BJ (cell line): ENCODE data around the gene RUNX2. TPM values are rescaled to one million over a fixed set of nuclear protein-coding genes. Genes with fewer than 3 reads are reported as not detected.

ENCODE experiments used
- CTCF ChIA-PET: fragments of 350-600 bp; formaldehyde crosslinking; extraction: SDS; loops from one replicate; lab custom pipeline; 2021; ENCODE audit warnings: antibody characterized with exemption, inconsistent platforms; lab: Yijun Ruan, JAX
- POLR2A ChIA-PET: fragments of 300-600 bp; sonication (Branson Sonifier 250); formaldehyde crosslinking; extraction: SDS; loops from one replicate; lab custom pipeline; 2021; ENCODE audit warnings: antibody characterized with exemption; lab: Charles Lee
- DNase-seq: peaks from one replicate; pipeline ENCODE4 v3.0.0-alpha.2; 2011; ENCODE audit warnings: low read depth
- H3K27me3 ChIP-seq: 2 replicates; pipeline ENCODE4 v1.6.0; 2011; ENCODE audit warnings: low read length; ENCODE audit not compliant: control insufficient read depth, insufficient read depth
- H3K36me3 ChIP-seq: 2 replicates; pipeline ENCODE4 v1.5.1; 2011; ENCODE audit warnings: low read length; ENCODE audit not compliant: control insufficient read depth, insufficient read depth
- H3K4me3 ChIP-seq: 2 replicates; pipeline ENCODE4 v1.5.1; 2011; ENCODE audit warnings: low read depth, mild to moderate bottlenecking, control low read depth, low read length
- CTCF ChIP-seq: IDR thresholded peaks from 2 replicates; pipeline ENCODE4 v1.5.1; 2011; ENCODE audit warnings: low read depth, mild to moderate bottlenecking, control low read depth, inconsistent platforms, low read length, moderate library complexity; ENCODE audit not compliant: insufficient read depth
- polyA plus RNA-seq: library from polyadenylated mRNA; depleted of rRNA; stranded (reverse); fragments of >200 nt; gene quantifications from 2 replicates; pipeline ENCODE4 v1.2.3, GENCODE V29; 2011

RUNX2 gene
- polyA plus RNA-seq, 1 experiment: 1.5 TPM

GRCh38 chr6:45562171-45562570, 234.0 kb downstream of the RUNX2 start:
- no peak for DNase-seq
- CTCF ChIA-PET: no interaction called here
- H3K4me3 ChIP-seq: no peak overlapping the region
- TF ChIP-seq CTCF: no peak
- no peaks in the 10 kb centered on the region for H3K27me3 ChIP-seq
- POLR2A ChIA-PET: no interaction called here
- H3K36me3 ChIP-seq: no peaks in the 10 kb centered on the region

DNA sequence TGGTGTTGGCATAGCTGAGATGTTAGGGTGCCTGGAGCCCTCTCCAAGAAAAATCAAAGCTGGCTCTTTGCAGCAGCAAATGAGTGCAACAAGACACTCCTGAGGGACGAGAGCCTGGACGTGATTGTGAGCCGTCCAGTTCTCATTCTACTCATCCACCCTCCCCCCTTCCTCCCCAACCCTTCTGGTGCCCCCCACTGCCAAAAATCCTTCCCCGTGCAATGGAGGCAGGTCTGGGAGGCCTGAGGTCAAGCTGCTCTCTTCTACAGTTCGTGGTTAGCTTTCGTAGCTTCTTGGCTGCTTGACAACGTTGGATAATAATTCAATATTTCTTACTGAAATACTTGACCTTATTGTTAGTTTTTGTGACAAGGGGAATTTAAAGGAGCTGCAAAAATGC, 234.9 kb downstream of the RUNX2 start:
- no peak for DNase-seq
- CTCF ChIA-PET: interaction anchor here (0.6 kb wide), 1 partner anchor 35 kb away, joined by 3 read pairs; no protein-coding TSS in a partner anchor
- Histone ChIP-seq H3K27me3 (no peaks in the 10 kb centered on the region), H3K36me3 (no peaks in the 10 kb centered on the region), H3K4me3 (no peak overlapping the region)
- TF ChIP-seq CTCF: no peak
- POLR2A ChIA-PET: no interaction called here

DNA sequence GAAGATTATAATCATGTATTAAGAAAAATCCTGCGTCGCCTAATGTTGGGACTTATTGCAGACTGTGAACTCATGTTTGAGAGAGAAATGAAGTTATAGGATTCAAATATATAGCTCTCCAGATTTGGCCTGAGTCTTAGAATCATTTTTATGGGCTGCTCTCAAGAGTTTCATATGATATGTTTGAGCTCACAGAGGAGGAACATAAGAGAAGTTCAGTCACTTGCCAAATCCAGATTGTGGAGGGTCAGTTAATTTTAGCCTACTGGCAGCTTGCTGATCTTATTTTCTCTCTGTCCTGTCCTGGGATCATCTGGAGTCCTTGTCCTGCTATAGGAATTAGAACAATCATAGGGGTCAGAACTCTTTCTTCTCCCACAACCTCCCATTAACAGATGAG, 235.7 kb downstream of the RUNX2 start:
- DNase-seq: no peak
- ChIA-PET POLR2A (no interaction called here), CTCF (no interaction called here)
- Histone ChIP-seq H3K27me3 (no peaks in the 10 kb centered on the region), H3K36me3 (no peaks in the 10 kb centered on the region), H3K4me3 (no peak overlapping the region)
- TF ChIP-seq CTCF: no peak

DNA sequence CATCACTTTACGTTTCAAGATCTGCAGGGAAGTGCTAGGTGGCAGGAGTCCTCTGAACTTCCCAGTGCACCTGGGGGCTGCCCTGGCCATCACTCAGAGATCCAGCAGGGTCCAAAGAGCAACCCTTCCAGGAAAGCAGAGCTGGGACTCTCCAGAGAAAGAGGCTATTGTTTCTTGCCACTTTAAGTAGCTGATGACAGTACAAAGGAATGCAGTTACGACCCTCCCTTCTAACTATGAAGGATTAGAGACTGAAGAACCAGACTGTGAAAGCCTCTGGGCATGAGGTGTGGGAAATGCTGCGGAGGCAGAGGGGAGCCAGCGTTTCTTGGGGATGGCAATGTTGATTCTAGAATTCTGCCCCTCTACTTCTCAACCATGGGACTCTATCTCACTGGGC, 238.8 kb downstream of the RUNX2 start:
- no peak for TF ChIP-seq CTCF
- POLR2A ChIA-PET: no interaction called here
- no peak for DNase-seq
- CTCF ChIA-PET: no interaction called here
- no peaks in the 10 kb centered on the region for H3K27me3 ChIP-seq
- no peak overlapping the region for H3K4me3 ChIP-seq
- H3K36me3 ChIP-seq: no peaks in the 10 kb centered on the region

DNA sequence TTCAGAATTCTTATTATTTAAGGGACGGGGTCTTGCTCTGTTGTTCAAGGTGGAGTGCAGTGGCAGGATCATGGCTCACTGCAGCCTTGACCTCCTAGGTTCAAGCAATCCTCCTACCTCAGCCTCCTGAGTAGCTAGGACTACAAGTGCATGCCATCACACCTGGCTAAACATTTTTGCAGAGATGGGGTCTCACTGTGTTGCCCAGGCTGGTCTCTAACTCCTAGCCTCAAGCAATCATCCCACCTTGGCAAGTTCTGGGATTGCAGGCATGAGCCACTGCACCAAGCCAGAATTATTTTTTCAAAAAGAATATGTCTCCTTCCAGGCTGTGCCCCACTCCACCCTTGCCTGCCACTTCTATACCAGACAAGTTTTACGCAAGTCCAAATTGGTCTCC, 239.7 kb downstream of the RUNX2 start:
- ChIA-PET POLR2A (no interaction called here), CTCF (no interaction called here)
- Histone ChIP-seq H3K36me3 (no peaks in the 10 kb centered on the region), H3K27me3 (no peaks in the 10 kb centered on the region), H3K4me3 (no peak overlapping the region)
- TF ChIP-seq CTCF: no peak
- no peak for DNase-seq
